Astrocyte (in vitro differentiated cells and primary cell): ENCODE results near the gene NME3. TPM values are rescaled to one million over a fixed set of nuclear protein-coding genes. Genes with fewer than 3 reads are reported as not detected.

Source experiments
- DNase-seq: peaks from one replicate; pipeline ENCODE4 v3.0.0-alpha.2; 2010; ENCODE audit warnings: low read depth
- FAIRE-seq: peaks from 2 replicates; lab custom pipeline; 2011; peaks lifted over from hg19 to GRCh38; lab: Jason Lieb, UNC
- H2AFZ ChIP-seq: 2 replicates; pipeline ENCODE4 v1.6.0; 2012; ENCODE audit warnings: low read depth, low read length, inconsistent platforms
- H3K27ac ChIP-seq: 2 replicates; pipeline ENCODE4 v1.5.1; 2011; ENCODE audit warnings: low read depth, low read length, inconsistent platforms
- H3K27me3 ChIP-seq: 2 replicates; pipeline ENCODE4 v1.6.0; 2011; ENCODE audit warnings: low read length, inconsistent platforms; ENCODE audit not compliant: insufficient read depth
- H3K36me3 ChIP-seq: 2 replicates; pipeline ENCODE4 v1.5.1; 2011; ENCODE audit warnings: low read length, inconsistent platforms; ENCODE audit not compliant: insufficient read depth
- H3K4me1 ChIP-seq: 2 replicates; pipeline ENCODE4 v1.5.1; 2011; ENCODE audit warnings: low read length, inconsistent platforms; ENCODE audit not compliant: insufficient read depth
- H3K4me2 ChIP-seq: 2 replicates; pipeline ENCODE4 v1.6.0; 2012; ENCODE audit warnings: low read length, inconsistent platforms
- H3K4me3 ChIP-seq: 2 replicates; pipeline ENCODE4 v1.5.1; 2011; ENCODE audit warnings: low read depth, mild to moderate bottlenecking, low read length, inconsistent platforms; ENCODE audit not compliant: insufficient read depth
- H3K79me2 ChIP-seq: 2 replicates; pipeline ENCODE4 v1.6.0; 2012; ENCODE audit warnings: mild to moderate bottlenecking, low read length, inconsistent platforms; ENCODE audit not compliant: insufficient read depth
- H3K9ac ChIP-seq: 2 replicates; pipeline ENCODE4 v1.6.0; 2012; ENCODE audit warnings: mild to moderate bottlenecking, low read length, inconsistent platforms
- H3K9me3 ChIP-seq: 2 replicates; pipeline ENCODE4 v1.5.1; 2012; ENCODE audit warnings: low read depth, mild to moderate bottlenecking, low read length, inconsistent platforms; ENCODE audit not compliant: insufficient read depth
- H4K20me1 ChIP-seq: 2 replicates; pipeline ENCODE4 v1.6.0; 2012; ENCODE audit warnings: low read length, inconsistent platforms; ENCODE audit not compliant: insufficient read depth
- H3K27ac Mint-ChIP-seq: one replicate; pipeline ENCODE4 v1.8.0; 2021; ENCODE audit warnings: mild to moderate bottlenecking, mixed read lengths; ENCODE audit not compliant: unreplicated experiment
- H3K27me3 Mint-ChIP-seq: one replicate; pipeline ENCODE4 v1.8.0; 2021; ENCODE audit warnings: low read depth, mixed read lengths; ENCODE audit not compliant: unreplicated experiment
- H3K36me3 Mint-ChIP-seq: one replicate; pipeline ENCODE4 v1.8.0; 2021; ENCODE audit warnings: low read depth, mixed read lengths; ENCODE audit not compliant: unreplicated experiment
- H3K4me1 Mint-ChIP-seq: one replicate; pipeline ENCODE4 v1.8.0; 2021; ENCODE audit warnings: low read depth, mixed read lengths; ENCODE audit not compliant: unreplicated experiment
- H3K4me3 Mint-ChIP-seq: one replicate; pipeline ENCODE4 v1.8.0; 2021; ENCODE audit warnings: mild to moderate bottlenecking, moderate library complexity, mixed read lengths; ENCODE audit not compliant: unreplicated experiment
- H3K9me3 Mint-ChIP-seq: one replicate; pipeline ENCODE4 v1.8.0; 2021; ENCODE audit warnings: mild to moderate bottlenecking, mixed read lengths; ENCODE audit not compliant: unreplicated experiment
- EZH2 ChIP-seq: IDR thresholded peaks from 2 replicates; pipeline ENCODE4 v1.6.1; 2012; ENCODE audit warnings: mild to moderate bottlenecking, low read length, inconsistent platforms; ENCODE audit not compliant: insufficient read depth
- total RNA-seq: library from RNA; stranded (reverse); gene quantifications from 2 replicates; pipeline ENCODE4 v1.2.1, GENCODE V29; 2021
- TF ChIP-seq, protein P1 (sequence below): IDR thresholded peaks from 2 replicates; pipeline ENCODE4 v1.5.1; 2011; ENCODE audit warnings: low read depth, mild to moderate bottlenecking, inconsistent platforms, low read length, moderate library complexity; ENCODE audit not compliant: insufficient read depth

NME3 gene
- total RNA-seq, 1 donor from 2014 or later: 36.3 TPM

DNA sequence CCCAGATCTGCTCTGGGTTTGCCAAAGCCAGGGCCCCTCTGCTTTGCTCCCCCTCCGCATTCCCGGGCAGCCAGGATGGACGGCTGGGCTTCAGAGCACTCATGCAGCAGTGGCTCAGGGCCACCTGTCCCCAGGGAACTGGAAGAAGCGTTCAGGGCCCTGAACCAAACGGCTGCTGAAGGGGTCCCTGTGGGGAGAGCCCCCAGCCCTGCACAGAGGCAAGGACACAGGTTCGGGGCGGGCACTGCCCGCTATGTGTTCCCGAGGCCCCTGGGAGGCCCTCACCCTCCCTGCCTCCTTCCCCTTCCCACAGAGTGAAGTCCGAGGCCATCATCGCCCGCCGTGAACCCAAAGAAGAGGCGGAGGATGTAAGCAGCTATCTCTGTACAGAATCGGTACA, 10.4 kb downstream of the NME3 start:
- no peak for FAIRE-seq
- Histone ChIP-seq H3K9me3 (no peaks in the 10 kb centered on the region), H3K79me2 (no peaks in the 10 kb centered on the region), H3K9ac (no peak overlapping the region), H3K27ac (no peak overlapping the region), H3K27me3 (no peaks in the 10 kb centered on the region), H3K4me1 (no peaks in the 10 kb centered on the region), H4K20me1 (peaks cover 15% of the 10 kb centered on the region), H2AFZ (no peak overlapping the region), H3K4me3 (no peak overlapping the region), H3K4me2 (no peak overlapping the region), H3K36me3 (peaks cover 2% of the 10 kb centered on the region)
- H3K9me3 Mint-ChIP-seq: no peaks in the 10 kb centered on the region
- no peak overlapping the region for H3K27ac Mint-ChIP-seq
- no peak for DNase-seq
- no peak overlapping the region for H3K4me3 Mint-ChIP-seq
- H3K36me3 Mint-ChIP-seq: peaks cover 7% of the 10 kb centered on the region
- H3K27me3 Mint-ChIP-seq: no peaks in the 10 kb centered on the region
- no peaks in the 10 kb centered on the region for H3K4me1 Mint-ChIP-seq
- TF ChIP-seq EZH2: no peak
- TF ChIP-seq, protein P1, sequence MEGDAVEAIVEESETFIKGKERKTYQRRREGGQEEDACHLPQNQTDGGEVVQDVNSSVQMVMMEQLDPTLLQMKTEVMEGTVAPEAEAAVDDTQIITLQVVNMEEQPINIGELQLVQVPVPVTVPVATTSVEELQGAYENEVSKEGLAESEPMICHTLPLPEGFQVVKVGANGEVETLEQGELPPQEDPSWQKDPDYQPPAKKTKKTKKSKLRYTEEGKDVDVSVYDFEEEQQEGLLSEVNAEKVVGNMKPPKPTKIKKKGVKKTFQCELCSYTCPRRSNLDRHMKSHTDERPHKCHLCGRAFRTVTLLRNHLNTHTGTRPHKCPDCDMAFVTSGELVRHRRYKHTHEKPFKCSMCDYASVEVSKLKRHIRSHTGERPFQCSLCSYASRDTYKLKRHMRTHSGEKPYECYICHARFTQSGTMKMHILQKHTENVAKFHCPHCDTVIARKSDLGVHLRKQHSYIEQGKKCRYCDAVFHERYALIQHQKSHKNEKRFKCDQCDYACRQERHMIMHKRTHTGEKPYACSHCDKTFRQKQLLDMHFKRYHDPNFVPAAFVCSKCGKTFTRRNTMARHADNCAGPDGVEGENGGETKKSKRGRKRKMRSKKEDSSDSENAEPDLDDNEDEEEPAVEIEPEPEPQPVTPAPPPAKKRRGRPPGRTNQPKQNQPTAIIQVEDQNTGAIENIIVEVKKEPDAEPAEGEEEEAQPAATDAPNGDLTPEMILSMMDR: no peak

DNA sequence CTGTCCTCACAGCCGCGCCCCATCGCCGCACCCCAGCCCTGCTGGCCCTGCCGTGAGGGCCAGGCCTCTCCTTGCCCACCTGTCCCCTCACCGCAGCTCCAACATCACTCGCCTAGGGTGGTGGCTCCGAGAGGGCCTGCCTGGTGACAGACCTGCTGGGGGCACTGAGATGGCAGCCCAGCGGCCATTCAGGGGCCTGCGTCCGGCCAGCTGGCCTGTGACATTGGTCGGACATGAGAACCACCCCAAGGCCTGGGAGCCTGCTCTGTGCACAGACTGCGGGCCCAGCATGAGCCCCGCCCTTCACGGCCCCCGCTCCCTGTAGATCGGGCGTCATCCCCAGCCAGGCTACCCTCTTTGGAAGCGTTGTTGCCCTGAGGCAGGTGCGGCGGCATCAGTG, 11.8 kb downstream of the NME3 start:
- DNase-seq (no peak), FAIRE-seq (no peak)
- Histone ChIP-seq H3K79me2 (no peaks in the 10 kb centered on the region), H3K9me3 (no peaks in the 10 kb centered on the region), H4K20me1 (peaks cover 20% of the 10 kb centered on the region), H3K4me1 (no peaks in the 10 kb centered on the region), H3K4me3 (no peak overlapping the region), H2AFZ (no peak overlapping the region), H3K27me3 (no peaks in the 10 kb centered on the region), H3K9ac (no peak overlapping the region), H3K4me2 (no peak overlapping the region), H3K27ac (no peak overlapping the region), H3K36me3 (peaks cover 2% of the 10 kb centered on the region)
- Mint-ChIP-seq H3K9me3 (no peaks in the 10 kb centered on the region), H3K27me3 (no peaks in the 10 kb centered on the region), H3K36me3 (peaks cover 12% of the 10 kb centered on the region), H3K4me1 (peaks cover 8% of the 10 kb centered on the region), H3K4me3 (no peak overlapping the region), H3K27ac (no peak overlapping the region)
- TF ChIP-seq, protein P1: no peak
- TF ChIP-seq EZH2: no peak

DNA sequence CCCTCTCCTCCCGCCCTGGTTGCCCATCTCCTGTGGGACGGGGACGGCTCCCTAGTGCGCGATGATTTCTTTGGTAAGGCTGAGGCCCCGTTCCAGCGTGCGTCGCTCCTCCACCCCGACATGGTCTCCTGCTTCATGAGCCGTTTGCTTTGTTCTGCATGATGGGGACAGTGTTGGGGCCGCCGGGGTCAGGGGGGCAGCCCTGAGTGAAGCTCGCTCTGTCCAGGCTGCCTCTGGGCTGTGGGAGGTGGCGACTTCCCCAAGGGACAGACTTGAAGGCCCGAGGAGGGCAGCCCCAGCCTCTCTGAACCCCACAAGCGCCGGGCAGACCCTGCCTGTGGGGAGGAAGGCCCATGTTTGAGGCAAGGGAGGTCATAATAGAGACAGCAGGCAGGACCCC, 12.4 kb downstream of the NME3 start:
- Histone ChIP-seq H3K4me3 (no peak overlapping the region), H3K4me2 (no peak overlapping the region), H3K27me3 (no peaks in the 10 kb centered on the region), H3K27ac (no peak overlapping the region), H4K20me1 (peaks cover 22% of the 10 kb centered on the region), H3K79me2 (no peaks in the 10 kb centered on the region), H3K9ac (no peak overlapping the region), H2AFZ (no peak overlapping the region), H3K9me3 (no peaks in the 10 kb centered on the region), H3K36me3 (peaks cover 5% of the 10 kb centered on the region), H3K4me1 (no peaks in the 10 kb centered on the region)
- no peak for TF ChIP-seq EZH2
- TF ChIP-seq, protein P1: no peak
- DNase-seq (no peak), FAIRE-seq (no peak)
- Mint-ChIP-seq H3K27ac (no peak overlapping the region), H3K9me3 (no peaks in the 10 kb centered on the region), H3K4me3 (no peak overlapping the region), H3K36me3 (peaks cover 12% of the 10 kb centered on the region), H3K4me1 (peaks cover 10% of the 10 kb centered on the region), H3K27me3 (no peaks in the 10 kb centered on the region)
